ENCODE results near the gene COPZ1.
A peak's percentile ranks its signal among the peaks of the same experiment; 100 is the strongest.

The COPZ1 gene

DNA sequence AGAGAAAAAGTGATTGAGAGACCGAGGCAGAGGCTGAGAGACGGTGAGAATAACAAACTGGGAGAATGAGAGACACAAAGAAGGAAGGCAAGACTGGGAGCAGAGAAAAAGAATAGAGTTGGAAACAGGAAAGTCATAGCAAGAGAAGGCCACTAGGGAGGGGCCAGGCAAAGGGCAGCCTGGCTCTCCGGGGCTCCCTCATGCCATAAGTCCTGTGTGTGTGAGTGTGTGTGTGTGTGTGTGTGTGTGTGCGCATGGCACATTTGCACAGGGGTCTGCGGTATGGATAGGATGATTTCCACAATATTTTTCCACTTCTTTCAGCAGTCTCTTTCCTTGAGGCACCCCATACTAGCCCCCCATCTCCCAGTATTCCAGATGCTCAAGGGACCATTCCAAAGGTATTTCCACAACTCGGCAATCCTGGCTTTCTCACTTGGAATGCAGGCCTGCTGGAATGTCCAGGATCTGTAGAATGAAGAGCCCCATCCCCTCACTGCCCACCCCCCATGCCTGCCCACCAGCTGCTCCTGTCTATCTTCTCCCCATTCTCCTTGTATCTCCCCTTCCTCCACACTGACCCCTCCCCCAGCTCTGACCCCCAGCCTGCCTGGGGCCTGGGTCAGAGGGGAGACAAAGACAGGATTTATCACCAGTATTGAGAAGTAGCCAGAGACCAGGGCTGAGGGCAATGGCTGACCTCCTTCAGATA, 30.3 kb downstream of the COPZ1 start:
- Histone ChIP-seq H3K4me3 (no peak overlapping the region), H3K4me1 (peaks cover 0 to 37% (median 22%) of the 10 kb centered on the region in 4 donors), H3K9me3 (no peaks in the 10 kb centered on the region), H3K27ac (no peak overlapping the region), H3K27me3 (no peaks in the 10 kb centered on the region), H3K36me3 (peaks cover 5 to 14% (median 11%) of the 10 kb centered on the region in 3 donors)
- DNase-seq, result no peak
- intact Hi-C loops (cut with DNase I; ENCODE audit: low total_unique reads), result no loop called here
- TF ChIP-seq, protein P1, sequence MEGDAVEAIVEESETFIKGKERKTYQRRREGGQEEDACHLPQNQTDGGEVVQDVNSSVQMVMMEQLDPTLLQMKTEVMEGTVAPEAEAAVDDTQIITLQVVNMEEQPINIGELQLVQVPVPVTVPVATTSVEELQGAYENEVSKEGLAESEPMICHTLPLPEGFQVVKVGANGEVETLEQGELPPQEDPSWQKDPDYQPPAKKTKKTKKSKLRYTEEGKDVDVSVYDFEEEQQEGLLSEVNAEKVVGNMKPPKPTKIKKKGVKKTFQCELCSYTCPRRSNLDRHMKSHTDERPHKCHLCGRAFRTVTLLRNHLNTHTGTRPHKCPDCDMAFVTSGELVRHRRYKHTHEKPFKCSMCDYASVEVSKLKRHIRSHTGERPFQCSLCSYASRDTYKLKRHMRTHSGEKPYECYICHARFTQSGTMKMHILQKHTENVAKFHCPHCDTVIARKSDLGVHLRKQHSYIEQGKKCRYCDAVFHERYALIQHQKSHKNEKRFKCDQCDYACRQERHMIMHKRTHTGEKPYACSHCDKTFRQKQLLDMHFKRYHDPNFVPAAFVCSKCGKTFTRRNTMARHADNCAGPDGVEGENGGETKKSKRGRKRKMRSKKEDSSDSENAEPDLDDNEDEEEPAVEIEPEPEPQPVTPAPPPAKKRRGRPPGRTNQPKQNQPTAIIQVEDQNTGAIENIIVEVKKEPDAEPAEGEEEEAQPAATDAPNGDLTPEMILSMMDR (IDR thresholded peaks at IDR 0.05), result no peak

DNA sequence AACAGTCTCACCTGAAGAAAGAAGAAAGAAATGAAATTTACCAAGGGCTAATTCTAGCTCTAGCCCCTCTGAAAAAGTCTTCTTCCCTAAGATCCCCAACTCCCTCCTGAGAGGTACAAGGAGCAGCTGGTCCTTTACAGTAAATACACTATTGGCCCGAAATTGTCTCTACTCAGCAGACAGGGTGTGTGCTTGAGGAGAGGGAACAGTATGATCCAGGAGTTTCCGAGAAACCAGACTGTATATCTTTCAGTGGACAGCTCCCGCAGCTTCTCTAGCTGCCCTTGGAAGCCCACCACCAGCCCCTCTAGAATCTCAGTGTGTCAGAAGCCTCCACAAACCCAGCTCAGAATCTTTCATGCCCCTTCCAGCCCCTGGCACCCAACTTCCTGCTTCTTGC, 31.3 kb downstream of the COPZ1 start:
- Histone ChIP-seq H3K4me3 (no peak overlapping the region), H3K36me3 (peaks cover 0 to 5% (median 2%) of the 10 kb centered on the region in 3 donors), H3K27me3 (no peaks in the 10 kb centered on the region), H3K27ac (no peak overlapping the region), H3K9me3 (no peaks in the 10 kb centered on the region), H3K4me1 (peaks cover 0 to 46% (median 25%) of the 10 kb centered on the region in 4 donors)
- DNase-seq, result no peak
- intact Hi-C loops (cut with DNase I; ENCODE audit: low total_unique reads), result no loop called here
- TF ChIP-seq, protein P1 (IDR thresholded peaks at IDR 0.05), result no peak

DNA sequence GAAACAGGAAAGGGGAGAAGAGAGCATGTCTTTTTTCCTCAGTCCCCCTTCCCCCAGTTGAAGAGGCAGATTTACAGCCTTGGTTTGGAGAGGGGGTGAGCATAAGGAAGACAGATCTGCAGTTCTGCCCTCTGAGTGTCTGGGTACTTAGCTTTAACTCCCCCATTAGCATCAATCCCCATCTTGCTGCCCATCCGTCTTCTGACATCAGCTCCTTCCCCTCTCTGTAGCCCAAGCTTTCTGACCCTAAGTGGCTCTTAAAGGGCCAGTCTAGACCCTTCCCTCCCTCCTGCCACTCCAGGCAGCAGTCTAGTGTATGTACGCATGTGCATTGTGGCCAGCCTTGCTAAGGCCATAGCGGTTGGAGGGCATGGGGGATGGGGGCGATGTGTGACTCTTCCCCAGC, 32.0 kb downstream of the COPZ1 start:
- Histone ChIP-seq H3K27me3 (no peaks in the 10 kb centered on the region), H3K4me1 (peaks cover 0 to 40% (median 23%) of the 10 kb centered on the region in 4 donors), H3K4me3 (no peak overlapping the region), H3K27ac (no peak overlapping the region), H3K9me3 (no peaks in the 10 kb centered on the region), H3K36me3 (no peaks in the 10 kb centered on the region)
- intact Hi-C loops (cut with DNase I; ENCODE audit: low total_unique reads), result no loop called here
- no peak for DNase-seq
- TF ChIP-seq, protein P1 (IDR thresholded peaks at IDR 0.05), result no peak

DNA sequence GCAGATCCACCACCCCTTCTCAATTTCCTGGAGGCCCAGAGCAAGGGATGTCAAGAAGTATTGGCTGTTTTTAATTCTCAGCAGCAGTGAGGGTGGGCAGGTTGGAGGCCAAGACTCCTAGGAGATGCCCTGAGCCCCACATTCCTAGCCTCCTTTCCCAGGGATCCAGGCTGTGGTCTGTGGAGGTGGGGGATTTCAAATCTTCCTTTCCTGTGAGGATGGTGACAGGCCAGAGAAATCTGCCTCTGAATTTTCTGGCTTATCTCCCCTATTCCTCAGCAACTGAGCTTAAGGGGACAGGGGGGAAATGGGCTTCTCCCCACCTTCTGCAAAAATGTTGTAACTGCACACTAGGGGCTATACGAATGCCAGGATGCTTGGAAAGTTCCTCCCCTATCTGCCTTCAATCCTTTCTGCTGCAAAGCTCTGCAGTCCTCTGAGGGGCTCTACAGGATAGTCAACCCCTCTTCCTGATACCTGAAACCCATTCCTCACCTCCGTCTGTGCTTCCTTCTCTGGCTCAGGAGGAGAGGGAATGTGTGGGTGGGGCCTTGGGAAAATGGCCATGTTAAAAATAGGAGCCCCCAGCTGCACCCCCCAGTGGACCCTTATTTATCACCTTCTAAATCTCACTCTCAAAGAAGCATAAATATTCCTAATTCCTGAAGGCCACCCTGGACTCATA, 32.7 kb downstream of the COPZ1 start:
- H3K27me3 ChIP-seq, result no peaks in the 10 kb centered on the region
- TF ChIP-seq, protein P1 (IDR thresholded peaks at IDR 0.05), result no peak
- H3K4me3 ChIP-seq, result no peak overlapping the region
- H3K4me1 ChIP-seq, result peaks cover 0 to 33% (median 16%) of the 10 kb centered on the region in 4 donors
- DNase-seq, result no peak
- intact Hi-C loops (cut with DNase I; ENCODE audit: low total_unique reads), result loop anchor here (2.0 kb wide), 1 partner anchor 77 kb away; the partner anchor contains the start of genes CBX5 and HNRNPA1
- no peaks in the 10 kb centered on the region for H3K9me3 ChIP-seq
- peak overlapping the region; percentile 87 to 92 for H3K27ac ChIP-seq
- no peaks in the 10 kb centered on the region for H3K36me3 ChIP-seq

DNA sequence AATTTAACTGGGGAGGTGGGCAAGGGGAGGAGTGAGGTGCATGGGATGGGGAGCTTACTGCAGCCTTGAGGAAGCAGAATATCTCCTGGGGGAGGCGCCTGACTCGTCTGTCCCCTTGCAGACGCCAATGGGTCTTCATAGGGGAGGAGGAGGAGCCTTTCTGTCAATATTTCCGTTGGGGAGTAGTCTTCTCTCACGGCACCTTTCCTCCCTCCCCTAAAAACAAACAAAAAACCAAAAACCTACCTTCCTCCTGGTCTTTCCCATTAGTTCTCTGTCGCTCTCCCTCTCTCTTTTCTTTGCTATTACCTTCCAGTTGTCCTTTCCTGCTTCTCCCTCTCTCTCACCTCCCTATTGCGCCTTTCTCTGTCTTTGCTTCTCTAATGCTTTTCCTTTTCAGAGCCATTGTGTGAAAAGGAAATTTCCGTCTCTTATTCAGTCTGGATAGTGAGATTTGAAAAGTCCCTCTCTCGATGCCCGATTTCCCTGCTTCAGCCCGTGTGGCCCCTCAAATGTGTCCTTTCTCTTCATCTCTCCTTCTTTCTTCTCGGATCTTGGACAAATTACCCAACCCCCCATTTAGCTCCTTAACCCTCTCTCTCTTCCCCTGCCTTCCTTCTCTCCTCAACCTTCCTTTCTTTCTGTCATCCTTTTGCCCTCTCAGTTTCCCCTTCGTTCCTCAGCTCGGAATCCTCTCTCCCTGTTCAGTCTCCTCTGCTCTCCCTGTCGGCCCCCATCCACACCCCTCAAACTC, 33.4 kb downstream of the COPZ1 start:
- TF ChIP-seq, protein P1 (IDR thresholded peaks at IDR 0.05), result no peak
- Histone ChIP-seq H3K4me3 (peak overlapping the region; percentile 72 to 74), H3K9me3 (no peaks in the 10 kb centered on the region), H3K36me3 (no peaks in the 10 kb centered on the region), H3K27me3 (no peaks in the 10 kb centered on the region), H3K4me1 (peaks cover 0 to 26% (median 11%) of the 10 kb centered on the region in 4 donors), H3K27ac (peak overlapping the region; percentile 87 to 92)
- intact Hi-C loops (cut with DNase I; ENCODE audit: low total_unique reads), result loop anchor here (2.0 kb wide), 1 partner anchor 78 kb away; the partner anchor contains the start of genes CBX5 and HNRNPA1
- no peak for DNase-seq

Data from tibial artery (tissue), 4 donors.